HG02852 (cell line): ENCODE data around the gene SCARB1.

Source experiments
- ATAC-seq: cut with Tn5 transposase; IDR thresholded peaks from one replicate; pipeline ENCODE4 v1.9.1; 2021; ENCODE audit warnings: mild to moderate bottlenecking, moderate library complexity; ENCODE audit not compliant: unreplicated experiment

Gene SCARB1

GRCh38 chr12:124737040-124737419, 126.6 kb downstream of the SCARB1 start:
- ATAC-seq: no peak

DNA sequence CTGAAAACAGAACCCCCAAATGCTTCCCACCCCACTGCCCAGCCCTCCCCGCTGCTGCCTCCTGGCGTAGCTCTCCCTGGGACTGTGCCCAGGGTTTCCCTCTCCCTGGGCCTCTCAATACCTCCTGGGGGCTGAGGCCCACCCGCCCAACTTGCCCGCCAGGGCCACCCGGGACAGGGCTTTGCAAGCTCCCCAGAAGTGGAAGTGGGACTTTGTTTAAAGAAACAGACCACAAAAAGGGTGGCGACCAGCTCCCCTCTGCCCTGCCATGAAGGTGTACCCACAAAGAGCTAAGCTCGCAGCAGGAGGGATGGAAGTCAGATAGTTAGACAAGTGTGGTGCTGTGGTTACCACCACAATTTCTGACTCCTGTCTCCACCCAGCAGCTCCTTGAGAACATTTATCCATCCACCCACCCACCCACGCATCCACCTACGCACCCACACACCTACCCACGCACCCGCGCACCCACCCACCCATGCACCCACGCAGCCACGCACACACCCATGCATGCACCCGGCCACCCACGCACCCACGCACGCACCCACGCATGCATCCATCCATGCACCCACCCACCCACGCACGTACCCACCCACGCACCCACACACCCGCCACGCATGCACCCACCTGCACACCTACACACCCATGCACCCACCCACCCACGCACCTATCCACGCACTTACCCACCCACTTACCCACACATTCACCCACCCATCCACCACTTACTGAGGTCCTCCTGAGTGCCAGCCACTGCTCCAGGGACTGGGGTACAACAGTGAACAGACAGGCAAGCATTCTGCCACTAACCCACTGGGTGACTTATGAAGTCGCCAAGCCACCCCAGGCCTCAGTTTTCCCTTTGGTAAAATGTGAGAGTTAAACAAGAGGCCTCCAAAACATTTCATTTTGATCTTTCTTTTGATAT, 127.3 kb downstream of the SCARB1 start:
- ATAC-seq: no peak

DNA sequence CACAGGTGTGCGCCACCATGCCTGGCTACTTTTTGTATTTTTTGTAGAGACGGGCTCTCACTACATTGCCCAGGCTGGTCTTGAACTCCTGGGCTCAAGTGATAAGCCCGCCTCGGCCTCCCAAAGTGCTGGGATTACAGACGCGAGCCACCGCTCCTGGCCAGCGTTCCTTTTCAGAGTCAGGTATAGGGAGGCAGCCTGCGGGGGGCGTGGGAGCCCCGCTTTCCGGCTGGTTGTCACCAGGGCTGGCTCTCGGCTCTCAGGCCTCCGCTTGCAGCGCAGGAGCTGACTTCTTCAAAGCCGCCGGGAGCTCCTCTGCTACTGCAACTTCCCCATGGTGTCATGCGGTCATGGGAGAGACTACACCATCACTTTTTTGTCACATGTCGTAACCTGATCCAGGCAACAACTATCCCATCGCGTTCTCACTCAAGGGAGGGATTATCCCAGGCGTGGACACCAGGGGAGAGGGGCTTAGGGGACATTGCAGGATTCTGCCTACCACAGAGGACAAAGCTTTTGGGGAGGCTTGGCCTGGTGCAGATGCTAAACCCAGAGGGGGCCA, 129.4 kb downstream of the SCARB1 start:
- ATAC-seq: no peak

DNA sequence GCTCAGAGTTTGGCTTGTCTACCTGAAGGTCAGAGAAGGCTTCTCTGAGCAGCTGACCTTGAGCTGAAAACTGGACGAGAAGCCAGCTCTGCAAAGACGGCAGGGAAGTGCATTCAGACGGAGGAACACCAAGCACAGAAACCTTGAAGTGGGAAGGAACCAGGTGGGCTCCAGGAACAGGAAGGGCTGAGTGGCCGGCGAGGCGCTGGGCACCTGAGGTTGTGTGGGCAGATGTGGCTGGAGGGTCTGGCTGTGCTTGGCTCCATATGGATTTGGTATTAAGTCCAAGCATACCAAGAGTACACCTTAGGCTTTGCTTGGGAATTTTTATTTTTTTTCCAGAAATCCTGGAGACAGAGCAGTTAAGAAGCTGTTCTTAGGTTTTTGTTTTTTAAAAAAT, 130.6 kb downstream of the SCARB1 start:
- no peak for ATAC-seq

DNA sequence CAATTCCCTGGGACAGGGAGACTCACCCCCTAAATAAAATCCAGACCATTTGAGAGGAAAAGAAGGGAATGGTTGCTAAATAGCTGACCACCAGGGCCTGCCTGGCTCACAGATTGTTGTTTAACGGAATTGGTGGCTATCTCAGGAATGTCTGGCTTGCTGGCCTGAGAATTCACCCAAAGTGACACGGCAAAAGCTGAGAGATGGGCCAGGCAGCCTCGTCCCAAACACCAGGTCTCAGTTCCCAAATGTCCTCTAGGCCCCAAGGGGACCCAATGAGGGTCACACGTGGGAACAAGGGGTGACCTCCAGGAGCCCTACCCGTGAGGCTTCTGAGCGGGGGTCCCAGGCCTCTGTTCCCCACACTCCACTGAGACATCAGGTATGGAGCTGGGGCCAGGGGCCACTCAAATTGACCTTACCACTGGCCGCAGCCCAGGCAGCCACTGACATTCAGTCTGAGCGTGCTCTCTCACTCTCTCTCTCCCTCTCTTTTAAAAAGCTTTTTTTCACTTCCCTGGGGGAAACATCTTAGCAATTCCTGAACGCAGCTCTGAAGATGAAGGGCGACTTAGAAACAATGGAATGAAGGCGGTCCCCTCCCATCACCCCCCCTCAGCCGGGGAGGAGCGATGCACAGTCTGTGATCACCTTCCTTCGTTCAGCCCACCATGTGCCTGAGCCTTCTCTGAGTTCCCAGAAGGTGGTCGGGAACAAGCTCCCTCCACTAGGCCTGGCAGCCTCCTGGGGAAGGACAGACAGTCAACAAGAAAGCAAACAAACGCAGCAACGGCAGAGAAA, 131.2 kb downstream of the SCARB1 start:
- no peak for ATAC-seq

DNA sequence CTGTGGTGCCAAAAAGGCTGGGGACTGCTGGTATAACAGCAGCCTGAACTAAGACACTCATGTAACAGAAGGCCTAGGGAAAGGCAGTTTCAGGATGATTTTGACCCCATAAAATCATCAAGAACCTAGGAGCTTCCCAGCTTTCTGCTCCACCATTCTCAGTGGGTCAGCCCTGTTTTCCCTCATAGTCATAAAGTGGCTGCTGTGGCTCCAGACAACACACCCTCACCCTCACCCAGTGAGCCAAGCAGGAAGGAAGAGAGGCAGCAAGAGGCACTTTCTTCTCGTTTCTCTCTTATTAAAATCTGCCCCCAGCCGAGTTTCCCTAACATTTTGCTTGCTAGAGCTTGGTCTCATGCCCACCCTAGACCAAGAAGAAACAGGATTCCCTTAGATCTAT, 131.8 kb downstream of the SCARB1 start:
- ATAC-seq: no peak

- ATAC-seq: no peak
Measured at GRCh38 chr12:124730455-124730932, 133.2 kb downstream of the SCARB1 start.

DNA sequence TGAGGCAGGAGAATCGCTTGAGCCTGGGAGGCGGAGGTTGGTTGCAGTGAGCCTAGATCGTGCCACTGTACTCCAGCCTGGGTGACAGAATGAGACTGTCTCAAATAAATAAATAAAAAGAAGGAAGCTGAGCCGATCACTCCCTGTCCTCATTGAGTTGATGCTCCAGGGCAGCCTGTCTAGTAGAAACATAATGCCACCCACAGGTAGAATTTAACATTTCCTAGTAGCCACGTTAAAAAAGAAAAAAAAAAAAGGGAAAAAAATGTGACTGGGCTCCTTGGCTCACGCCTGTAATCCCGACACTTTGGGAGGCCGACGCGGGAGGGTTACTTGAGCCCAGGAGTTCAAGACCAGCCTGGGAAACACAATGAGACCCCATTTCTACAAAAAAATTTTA, 135.7 kb downstream of the SCARB1 start:
- ATAC-seq: no peak

DNA sequence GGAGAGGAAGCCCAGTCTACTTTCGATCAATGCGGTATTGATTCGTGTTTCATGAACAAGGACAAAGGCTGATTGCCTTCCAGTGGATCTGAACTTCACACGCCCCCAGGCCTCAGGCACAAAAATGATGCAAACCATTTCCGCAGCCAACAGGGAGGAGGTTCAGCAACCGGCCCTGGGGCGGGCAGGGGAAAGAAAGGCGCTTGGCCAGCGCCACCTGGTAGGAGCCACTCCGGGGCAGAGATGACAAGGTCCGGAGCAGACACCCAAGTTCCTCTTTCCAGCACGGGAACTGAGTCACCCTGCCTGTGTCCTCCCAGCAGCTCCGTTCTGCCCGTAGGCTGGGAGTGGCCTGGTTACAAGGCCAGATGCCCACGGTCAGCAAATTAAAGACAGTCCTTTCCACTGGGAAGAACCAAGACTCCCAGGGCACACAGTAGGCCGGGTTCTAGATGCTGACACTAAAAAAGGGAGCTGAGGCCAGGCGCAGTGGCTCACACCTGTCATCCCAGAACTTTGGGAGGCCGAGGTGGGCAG, 136.3 kb downstream of the SCARB1 start:
- ATAC-seq: no peak
